Neural progenitor cell (in vitro differentiated cells): ENCODE data around the gene MIDN. TPM values are rescaled to one million over a fixed set of nuclear protein-coding genes. Genes with fewer than 3 reads are reported as not detected.

Experiments
- DNase-seq: peaks from one replicate; pipeline ENCODE4 v3.0.0-alpha.2; 2016; ENCODE audit warnings: low spot score
- H2AFZ ChIP-seq: fragments of 200-600 bp; sonication (generic); replicated peaks from 2 replicates; pipeline ENCODE4 v1.6.1; 2016; ENCODE audit warnings: antibody characterized with exemption
- H3F3A ChIP-seq: fragments of 200-600 bp; sonication (generic); 2 replicates; pipeline ENCODE4 v1.6.1; 2016; ENCODE audit warnings: antibody characterized with exemption, low read depth
- H3K27ac ChIP-seq: fragments of 200-600 bp; sonication (generic); 2 replicates; pipeline ENCODE4 v1.5.1; 2016; ENCODE audit warnings: mild to moderate bottlenecking
- H3K27me3 ChIP-seq: fragments of 200-600 bp; sonication (generic); 2 replicates; pipeline ENCODE4 v1.6.1; 2016; ENCODE audit warnings: mild to moderate bottlenecking, moderate library complexity
- H3K36me3 ChIP-seq: fragments of 200-600 bp; sonication (generic); 2 replicates; pipeline ENCODE4 v1.5.1; 2016
- H3K4me1 ChIP-seq: fragments of 200-600 bp; sonication (generic); 2 replicates; pipeline ENCODE4 v1.6.1; 2016; ENCODE audit warnings: mixed run types
- H3K4me2 ChIP-seq: fragments of 200-600 bp; sonication (generic); 2 replicates; pipeline ENCODE4 v1.6.1; 2016
- H3K4me3 ChIP-seq: fragments of 200-600 bp; sonication (generic); 2 replicates; pipeline ENCODE4 v1.5.1; 2016
- H3K79me2 ChIP-seq: fragments of 200-600 bp; sonication (generic); 2 replicates; pipeline ENCODE4 v1.6.1; 2016; ENCODE audit warnings: low read depth
- H3K9ac ChIP-seq: fragments of 200-600 bp; sonication (generic); 2 replicates; pipeline ENCODE4 v1.6.1; 2016
- H3K9me3 ChIP-seq: fragments of 200-600 bp; sonication (generic); 2 replicates; pipeline ENCODE4 v1.5.1; 2016; ENCODE audit warnings: low read depth
- H4K20me1 ChIP-seq: fragments of 200-600 bp; sonication (generic); 2 replicates; pipeline ENCODE4 v1.6.1; 2016; ENCODE audit warnings: low read depth
- H3K27ac Mint-ChIP-seq: 3 replicates; pipeline ENCODE4 v1.8.0; 2021; ENCODE audit warnings: mixed read lengths
- H3K27me3 Mint-ChIP-seq: 2 replicates; pipeline ENCODE4 v1.8.0; 2022; ENCODE audit warnings: low read depth, mild to moderate bottlenecking, inconsistent platforms, moderate library complexity, mixed read lengths; ENCODE audit not compliant: insufficient read depth
- H3K36me3 Mint-ChIP-seq: 3 replicates; pipeline ENCODE4 v1.8.0; 2021; ENCODE audit warnings: mixed read lengths
- H3K4me1 Mint-ChIP-seq: 3 replicates; pipeline ENCODE4 v1.8.0; 2021; ENCODE audit warnings: mixed read lengths
- H3K4me3 Mint-ChIP-seq: 3 replicates; pipeline ENCODE4 v1.8.0; 2021; ENCODE audit warnings: mild to moderate bottlenecking, moderate library complexity, mixed read lengths
- H3K9me3 Mint-ChIP-seq: 3 replicates; pipeline ENCODE4 v1.8.0; 2020; ENCODE audit warnings: mixed read lengths
- CTCF ChIP-seq: fragments of 200-600 bp; sonication (generic); IDR thresholded peaks from 2 replicates; pipeline ENCODE4 v1.5.1; 2017; ENCODE audit warnings: antibody characterized with exemption, mild to moderate bottlenecking
- EZH2 ChIP-seq: fragments of 200-600 bp; sonication (generic); IDR thresholded peaks from 2 replicates; pipeline ENCODE4 v1.6.1; 2017; ENCODE audit warnings: antibody characterized with exemption, mild to moderate bottlenecking, moderate library complexity
- EZH2phosphoT487 ChIP-seq: fragments of 200-600 bp; sonication (generic); IDR thresholded peaks from 2 replicates; pipeline ENCODE4 v1.6.1; 2017; ENCODE audit warnings: antibody characterized with exemption
- total RNA-seq: library from RNA; depleted of rRNA; stranded (reverse); fragments of >200 nt; gene quantifications from 2 replicates; pipeline ENCODE4 v1.2.3, GENCODE V29; 2015; ENCODE audit warnings: low replicate concordance

Gene MIDN
- total RNA-seq, 1 donor from 2014 or later: 16.1 TPM

GRCh38 chr19:1285737-1286360 lies 37.5 kb downstream of the MIDN start, which contains the start of gene EFNA2:
TSS of gene EFNA2 (plus strand) at chr19:1285873. CDS start at chr19:1286169, 296 bp downstream.
- Histone ChIP-seq H3K9me3 (no peaks in the 10 kb centered on the region), H3K36me3 (no peaks in the 10 kb centered on the region), H3K79me2 (peaks cover 28% of the 10 kb centered on the region), H3K27ac (no peak within 1 kb of the TSS), H3K4me2 (peak within 1 kb of the TSS; percentile 100), H3K4me1 (peaks cover 17% of the 10 kb centered on the region), H3K9ac (peak within 1 kb of the TSS; percentile 35), H4K20me1 (peaks cover 43% of the 10 kb centered on the region), H3F3A (peaks cover 35% of the 10 kb centered on the region), H3K4me3 (peak within 1 kb of the TSS; percentile 74), H2AFZ (peak within 1 kb of the TSS; percentile 61), H3K27me3 (peaks cover 25% of the 10 kb centered on the region)
- Mint-ChIP-seq H3K4me3 (peak within 1 kb of the TSS; percentile 88), H3K36me3 (no peaks in the 10 kb centered on the region), H3K27me3 (peaks cover 5% of the 10 kb centered on the region), H3K4me1 (peaks cover 17% of the 10 kb centered on the region), H3K9me3 (no peaks in the 10 kb centered on the region), H3K27ac (peak within 1 kb of the TSS; percentile 61)
- DNase-seq: peak; percentile 79
- peak; percentile 25 for TF ChIP-seq CTCF
- no peak for TF ChIP-seq EZH2
- TF ChIP-seq EZH2phosphoT487: no peak

- H3K4me1 Mint-ChIP-seq: peaks cover 15% of the 10 kb centered on the region
- no peak overlapping the region for H3K27ac Mint-ChIP-seq
- H3K4me1 ChIP-seq: peaks cover 17% of the 10 kb centered on the region
- H3K4me3 ChIP-seq: peak overlapping the region; percentile 74
- H3K4me2 ChIP-seq: peak overlapping the region; percentile 100
- no peak for DNase-seq
- no peaks in the 10 kb centered on the region for H3K36me3 ChIP-seq
- no peak overlapping the region for H3K27ac ChIP-seq
- H3K27me3 ChIP-seq: peaks cover 25% of the 10 kb centered on the region
- H2AFZ ChIP-seq: no peak overlapping the region
- no peak for TF ChIP-seq CTCF
- TF ChIP-seq EZH2phosphoT487: no peak
- no peak for TF ChIP-seq EZH2
- H3K4me3 Mint-ChIP-seq: peak overlapping the region; percentile 88
- no peaks in the 10 kb centered on the region for H3K9me3 Mint-ChIP-seq
- peaks cover 28% of the 10 kb centered on the region for H3K79me2 ChIP-seq
- H3K9me3 ChIP-seq: no peaks in the 10 kb centered on the region
- peaks cover 52% of the 10 kb centered on the region for H4K20me1 ChIP-seq
- H3F3A ChIP-seq: peaks cover 35% of the 10 kb centered on the region
- peaks cover 5% of the 10 kb centered on the region for H3K27me3 Mint-ChIP-seq
- H3K9ac ChIP-seq: peak overlapping the region; percentile 35
- H3K36me3 Mint-ChIP-seq: no peaks in the 10 kb centered on the region
Observed at GRCh38 chr19:1286487-1287353, 38.3 kb downstream of the MIDN start.

- Histone ChIP-seq H3K9me3 (no peaks in the 10 kb centered on the region), H4K20me1 (peaks cover 60% of the 10 kb centered on the region), H3K9ac (no peak overlapping the region), H2AFZ (no peak overlapping the region), H3K4me3 (peak overlapping the region; percentile 74), H3K27me3 (peaks cover 25% of the 10 kb centered on the region), H3K36me3 (no peaks in the 10 kb centered on the region), H3K27ac (no peak overlapping the region), H3F3A (peaks cover 35% of the 10 kb centered on the region), H3K4me1 (peaks cover 17% of the 10 kb centered on the region), H3K4me2 (peak overlapping the region; percentile 100), H3K79me2 (peaks cover 28% of the 10 kb centered on the region)
- no peaks in the 10 kb centered on the region for H3K9me3 Mint-ChIP-seq
- peak; percentile 36 for DNase-seq
- no peak overlapping the region for H3K27ac Mint-ChIP-seq
- H3K36me3 Mint-ChIP-seq: no peaks in the 10 kb centered on the region
- peaks cover 5% of the 10 kb centered on the region for H3K27me3 Mint-ChIP-seq
- peaks cover 14% of the 10 kb centered on the region for H3K4me1 Mint-ChIP-seq
- TF ChIP-seq CTCF (no peak), EZH2phosphoT487 (no peak), EZH2 (no peak)
- peak overlapping the region; percentile 88 for H3K4me3 Mint-ChIP-seq
Observed at GRCh38 chr19:1287354-1288225, 39.2 kb downstream of the MIDN start.
